B cell (primary cell): Measurements from ENCODE around the gene PHF19. TPM values are rescaled to one million over a fixed set of nuclear protein-coding genes. Genes with fewer than 3 reads are reported as not detected.

Source experiments
- ATAC-seq: fragments of 200-7000 bp; cut with Tn5 transposase; one replicate; pipeline ENCODE4 v1.10.0; 2021; ENCODE audit warnings: low read depth, mild to moderate bottlenecking, moderate number of reproducible peaks, moderate library complexity
- CTCF ChIA-PET: fragments of 350-600 bp; sonication (Branson Sonifier 250); formaldehyde crosslinking; loops from one replicate; lab custom pipeline; 2021; ENCODE audit warnings: antibody characterized with exemption, inconsistent platforms; lab: Charles Lee
- POLR2A ChIA-PET: fragments of 350-600 bp; sonication (Branson Sonifier 250); formaldehyde crosslinking; loops from one replicate; lab custom pipeline; 2021; ENCODE audit warnings: antibody characterized with exemption; lab: Charles Lee
- DNase-seq: peaks from one replicate; pipeline ENCODE4 v3.0.0; 2013
- H2AFZ ChIP-seq: 2 replicates; pipeline ENCODE4 v1.6.1; 2012; ENCODE audit warnings: mild to moderate bottlenecking, low read depth, low read length; ENCODE audit not compliant: insufficient read depth, poor library complexity, severe bottlenecking
- H3K27ac ChIP-seq, 2 donors: 1 replicate in 1 of 2; 2 replicates in 1 of 2; pipeline ENCODE4 v1.5.1; 2012 to 2013; ENCODE audit warnings: low read length in 2 of 2, mild to moderate bottlenecking in 2 of 2, moderate library complexity in 1 of 2
- H3K27me3 ChIP-seq, 4 experiments: fragments of 200-600 bp in 1 of 4; sonication (generic) in 1 of 4; replicated peaks in 1 of 4; 1 replicate in 2 of 4; 2 replicates in 2 of 4; pipeline versions ENCODE4 v1.6.1 to v1.7.0; 2013 to 2016; ENCODE audit warnings: low read length in 3 of 4, mild to moderate bottlenecking in 2 of 4, mixed read lengths in 1 of 4, moderate library complexity in 1 of 4; ENCODE audit not compliant: insufficient read depth in 4 of 4, control insufficient read depth in 3 of 4; ENCODE audit errors: control extremely low read depth in 1 of 4
- H3K36me3 ChIP-seq, 2 experiments: replicated peaks in 1 of 2; 1 replicate in 1 of 2; 2 replicates in 1 of 2; pipeline versions ENCODE4 v1.6.1 to v1.7.1; 2013; ENCODE audit warnings: low read length in 1 of 2; ENCODE audit not compliant: insufficient read depth in 2 of 2, control insufficient read depth in 1 of 2; ENCODE audit errors: control extremely low read depth in 1 of 2, extremely low read depth in 1 of 2
- H3K4me1 ChIP-seq, 2 donors: fragments of 200-600 bp in 1 of 2; sonication (generic) in 1 of 2; 1 replicate in 1 of 2; 2 replicates in 1 of 2; pipeline versions ENCODE4 v1.5.1 to v1.6.1; 2013 to 2017; ENCODE audit warnings: low read length in 2 of 2; ENCODE audit not compliant: control insufficient read depth in 2 of 2, insufficient read depth in 2 of 2
- H3K4me2 ChIP-seq: replicated peaks from 2 replicates; pipeline ENCODE3; 2012; ENCODE audit warnings: mild to moderate bottlenecking, low read depth, low read length; ENCODE audit not compliant: poor library complexity, severe bottlenecking
- H3K4me3 ChIP-seq, 5 experiments: fragments of 200-600 bp in 1 of 5; sonication (generic) in 1 of 5; 1 replicate in 3 of 5; 2 replicates in 2 of 5; pipeline versions ENCODE4 v1.5.1 to v1.7.0; 2011 to 2016; ENCODE audit warnings: low read length in 4 of 5, mild to moderate bottlenecking in 4 of 5, low read depth in 2 of 5, control low read depth in 1 of 5, moderate library complexity in 1 of 5; ENCODE audit not compliant: insufficient read depth in 1 of 5; ENCODE audit errors: control extremely low read depth in 1 of 5, extremely low read depth in 1 of 5
- H3K79me2 ChIP-seq: fragments of 200-600 bp; sonication (generic); one replicate; pipeline ENCODE4 v1.6.0; 2016; ENCODE audit warnings: low read length; ENCODE audit not compliant: control insufficient read depth, insufficient read depth
- H3K9ac ChIP-seq: fragments of 200-600 bp; sonication (generic); 2 replicates; pipeline ENCODE4 v1.6.1; 2017; ENCODE audit warnings: mild to moderate bottlenecking, low read length, moderate library complexity
- H3K9me3 ChIP-seq, 3 donors: one replicate each; pipeline versions ENCODE4 v1.6.1 to v1.7.1; 2013; ENCODE audit warnings: low read length in 2 of 3; ENCODE audit not compliant: control insufficient read depth in 2 of 3, insufficient read depth in 1 of 3; ENCODE audit errors: control extremely low read depth in 1 of 3
- H4K20me1 ChIP-seq: 2 replicates; pipeline ENCODE4 v1.6.0; 2012; ENCODE audit warnings: mild to moderate bottlenecking, low read length; ENCODE audit not compliant: insufficient read depth, control insufficient read depth, poor library complexity, severe bottlenecking
- H3K27ac Mint-ChIP-seq: one replicate; pipeline ENCODE4 v1.8.0; 2021; ENCODE audit warnings: mixed read lengths
- H3K27me3 Mint-ChIP-seq: one replicate; pipeline ENCODE4 v1.8.0; 2021; ENCODE audit warnings: mixed read lengths
- H3K4me1 Mint-ChIP-seq: one replicate; pipeline ENCODE4 v1.8.0; 2021; ENCODE audit warnings: mixed read lengths
- H3K4me3 Mint-ChIP-seq: one replicate; pipeline ENCODE4 v1.8.0; 2021; ENCODE audit warnings: mixed read lengths
- H3K9me3 Mint-ChIP-seq: one replicate; pipeline ENCODE4 v1.8.0; 2022; ENCODE audit warnings: mixed read lengths; ENCODE audit not compliant: insufficient read depth
- CTCF ChIP-seq: fragments of 200-600 bp; IDR thresholded peaks from one replicate; pipeline ENCODE4 v1.8.0; 2022; ENCODE audit warnings: antibody characterized with exemption, mild to moderate bottlenecking
- EZH2 ChIP-seq: IDR thresholded peaks from 2 replicates; pipeline ENCODE4 v1.6.1; 2012; ENCODE audit warnings: borderline replicate concordance, low read depth, mild to moderate bottlenecking, moderate library complexity, low read length; ENCODE audit not compliant: insufficient read depth, poor library complexity, severe bottlenecking
- WGBS: methylation state at CpG from one replicate; pipeline ENCODE4 v1.1.5; 2013; ENCODE audit warnings: missing lambda C conversion rate; ENCODE audit not compliant: insufficient coverage; 5-methylcytosine and 5-hydroxymethylcytosine counted together
- intact Hi-C: fragments of 100-400 bp; cut with micrococcal nuclease; formaldehyde crosslinking; loops from one replicate; pipeline ENCODE4 v1.10.0; 2022
- polyA plus RNA-seq: library from polyadenylated mRNA; depleted of rRNA; stranded (reverse); fragments of >200 nt; gene quantifications from 2 replicates; pipeline ENCODE4 v1.2.3, GENCODE V29; 2012
- total RNA-seq, 2 donors: library from RNA; stranded (reverse); fragments of 120-200 nt in 1 of 2; gene quantifications; 1 replicate in 1 of 2; 2 replicates in 1 of 2; pipeline versions ENCODE4 v1.2.3 to v1.2.4, GENCODE V29; 2013 to 2022

Gene PHF19
- total and polyA plus RNA-seq, 2 donors (not counting 1 experiment from before 2014, with no cell fraction given), result 17.0 to 20.9 TPM

GRCh38 chr9:120910643-120911042 lies 33.7 kb upstream of the PHF19 start:
- Mint-ChIP-seq H3K4me1 (peaks cover 17% of the 10 kb centered on the region), H3K9me3 (no peaks in the 10 kb centered on the region), H3K27ac (no peak overlapping the region), H3K4me3 (no peak overlapping the region), H3K27me3 (no peaks in the 10 kb centered on the region)
- ATAC-seq, result no peak
- no peaks in the 10 kb centered on the region for H4K20me1 ChIP-seq
- intact Hi-C loops, result no loop called here
- H3K27ac ChIP-seq, result no peak overlapping the region
- H2AFZ ChIP-seq, result no peak overlapping the region
- ChIA-PET POLR2A (no interaction called here), CTCF (interaction anchor here (0.8 kb wide), 1 partner anchor 13 kb away, joined by 3 read pairs; no protein-coding TSS in a partner anchor)
- no peak overlapping the region for H3K9ac ChIP-seq
- DNase-seq, result no peak
- no peak overlapping the region for H3K4me2 ChIP-seq
- H3K4me3 ChIP-seq, result no peak overlapping the region
- WGBS, result no CpG with 5 or more reads among the region's 3 CpGs
- H3K4me1 ChIP-seq, result peaks cover 10 to 13% of the 10 kb centered on the region in 2 donors
- no peaks in the 10 kb centered on the region for H3K27me3 ChIP-seq
- H3K79me2 ChIP-seq, result peaks cover 6% of the 10 kb centered on the region
- TF ChIP-seq CTCF (no peak), EZH2 (no peak)
- peaks cover 1 to 25% of the 10 kb centered on the region in 2 experiments for H3K36me3 ChIP-seq
- H3K9me3 ChIP-seq, result no peaks in the 10 kb centered on the region

DNA sequence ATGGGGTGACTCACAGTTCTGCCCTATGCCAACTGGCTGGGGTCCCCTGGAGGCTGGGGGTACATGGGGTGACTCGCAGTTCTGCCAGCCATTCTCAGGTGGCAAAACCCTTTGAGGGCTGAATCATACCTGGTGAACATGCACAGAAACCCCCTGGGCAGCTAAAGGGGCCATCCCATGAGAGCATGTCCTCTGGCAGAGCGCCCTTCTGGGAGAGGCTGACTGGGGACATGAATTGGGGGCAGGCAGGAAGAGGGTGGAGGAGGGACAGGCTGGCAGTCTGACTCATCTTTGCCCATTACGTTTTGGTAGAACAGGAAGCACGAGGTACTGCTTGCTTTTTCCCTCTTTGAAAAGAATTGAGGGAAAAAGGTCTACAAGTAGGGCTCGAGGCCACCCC lies 32.9 kb upstream of the PHF19 start:
- H3K27ac Mint-ChIP-seq, result no peak overlapping the region
- Histone ChIP-seq H3K4me2 (no peak overlapping the region), H3K79me2 (peaks cover 6% of the 10 kb centered on the region), H3K27me3 (no peaks in the 10 kb centered on the region), H3K27ac (no peak overlapping the region), H3K9me3 (peaks cover 0 to 4% (median 0%) of the 10 kb centered on the region in 3 donors), H4K20me1 (no peaks in the 10 kb centered on the region), H3K4me3 (no peak overlapping the region), H3K9ac (no peak overlapping the region), H3K4me1 (peaks cover 18 to 21% of the 10 kb centered on the region in 2 donors), H2AFZ (no peak overlapping the region), H3K36me3 (peaks cover 1 to 25% of the 10 kb centered on the region in 2 experiments)
- CTCF ChIA-PET, result interaction anchor here (0.8 kb wide), 1 partner anchor 13 kb away, joined by 3 read pairs; no protein-coding TSS in a partner anchor
- DNase-seq (no peak), ATAC-seq (peak; percentile 34)
- POLR2A ChIA-PET, result no interaction called here
- H3K4me1 Mint-ChIP-seq, result peaks cover 24% of the 10 kb centered on the region
- 69% methylated on average over 5 of the region's 5 CpGs for WGBS
- no peak overlapping the region for H3K4me3 Mint-ChIP-seq
- no peak for TF ChIP-seq EZH2
- TF ChIP-seq CTCF, result no peak
- no peaks in the 10 kb centered on the region for H3K27me3 Mint-ChIP-seq
- intact Hi-C loops, result no loop called here
- H3K9me3 Mint-ChIP-seq, result no peaks in the 10 kb centered on the region
